Iris pigment epithelial cell (primary cell): ENCODE data around the gene EIF3K.

Experiments
- DNase-seq: peaks from one replicate; pipeline ENCODE4 v3.0.0-alpha.2; 2011; ENCODE audit warnings: low read depth

EIF3K gene

DNA sequence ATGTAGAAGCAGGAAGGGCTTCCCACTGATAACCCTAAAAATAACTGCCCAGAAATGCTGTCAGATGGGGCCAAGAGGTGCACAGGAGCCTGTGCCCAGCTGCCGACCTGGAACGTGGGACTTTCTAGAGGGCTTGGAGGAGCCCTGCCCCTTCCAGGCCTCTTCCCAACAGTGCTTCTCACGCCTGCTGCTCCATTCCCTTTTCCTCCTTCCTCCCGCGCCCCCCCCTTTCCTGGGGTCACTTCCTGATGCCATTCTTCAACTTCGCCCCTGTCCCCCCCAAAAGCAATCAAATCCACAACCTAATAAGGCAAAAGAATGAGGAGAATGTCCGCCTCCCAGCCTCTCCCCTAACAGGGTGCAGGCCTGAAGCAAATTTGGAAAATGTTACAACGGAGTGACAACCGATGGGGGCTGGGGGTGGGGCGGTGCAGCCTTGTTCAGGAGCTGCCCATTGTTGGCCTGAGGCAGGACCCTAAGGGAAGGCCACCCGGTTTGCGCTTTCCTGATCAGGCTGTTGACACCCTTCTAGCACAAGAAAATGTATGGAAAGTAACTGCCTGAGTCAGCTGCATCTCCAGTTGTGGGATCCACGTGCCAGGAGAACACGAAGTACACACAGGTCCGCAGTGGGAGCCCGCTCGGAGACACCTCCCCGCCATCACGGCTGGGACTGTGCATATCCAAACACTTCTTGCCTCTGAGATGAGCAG is 47.1 kb downstream of the EIF3K start:
- no peak for DNase-seq

DNA sequence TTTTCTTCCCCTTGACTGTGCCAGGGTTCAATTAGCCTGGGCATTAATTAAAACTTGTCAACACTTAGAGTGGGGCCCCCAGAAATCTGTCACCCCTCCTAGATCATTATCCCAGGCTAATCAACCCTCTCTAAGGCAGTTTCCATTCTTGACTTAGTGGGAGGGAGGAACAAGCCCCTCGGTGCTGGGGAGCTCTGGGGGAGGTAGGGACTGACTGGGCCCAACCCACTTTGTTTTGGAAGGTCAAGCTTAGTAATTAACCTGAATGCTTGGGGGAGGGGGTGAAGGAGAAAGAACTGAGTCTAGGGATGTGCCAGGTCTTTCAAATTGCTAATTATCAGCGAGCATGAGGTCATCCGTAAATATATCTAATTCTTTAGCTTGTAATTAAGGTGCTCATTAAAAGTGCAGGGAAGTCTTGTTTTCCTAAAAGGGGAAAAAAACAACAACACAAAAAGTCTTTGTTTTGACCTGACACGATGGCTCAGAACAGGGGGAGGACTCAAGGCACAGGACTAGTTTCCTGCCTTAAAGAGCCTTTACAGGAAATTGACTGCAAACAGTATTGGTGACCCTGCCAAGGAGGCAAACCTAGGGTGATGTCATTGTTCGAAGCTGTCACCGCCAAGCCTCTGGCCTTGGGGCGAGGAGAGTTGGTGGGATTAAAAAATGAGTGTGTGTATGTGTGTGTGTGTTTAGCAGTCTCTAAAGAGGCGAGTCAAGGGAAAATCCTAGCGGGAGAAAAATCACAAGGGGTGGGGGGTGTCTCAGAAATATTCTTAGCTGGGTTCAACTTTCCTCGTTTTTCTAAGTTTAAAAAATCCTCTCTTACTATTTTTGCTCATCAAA is 47.9 kb downstream of the EIF3K start:
- peak; percentile 84 for DNase-seq

DNA sequence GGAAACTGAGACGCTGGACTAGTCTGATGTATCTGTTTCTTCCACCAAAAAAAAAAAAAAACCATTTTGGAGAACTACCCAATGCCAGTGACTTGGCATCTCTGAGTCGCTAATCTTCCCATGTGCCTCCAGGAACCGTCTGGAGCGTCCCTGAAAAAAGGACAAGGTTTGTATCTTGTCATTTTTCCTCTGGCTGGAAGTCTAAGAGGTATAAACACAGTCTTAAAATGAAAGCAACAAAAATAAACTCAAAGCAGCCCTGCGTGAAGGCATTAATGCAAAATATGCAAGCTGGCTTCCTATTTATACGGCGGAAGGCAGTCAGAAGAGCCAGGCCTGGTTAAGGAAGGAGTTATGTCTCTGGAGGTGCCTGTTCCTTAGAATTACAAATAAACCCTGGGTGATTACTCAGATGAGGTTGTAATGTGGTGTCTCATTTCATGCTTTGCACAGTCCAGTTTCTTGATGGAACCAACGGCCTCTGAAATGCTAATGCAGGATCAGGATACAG is 48.7 kb downstream of the EIF3K start:
- DNase-seq, result peak; percentile 93

- DNase-seq, result no peak
Observed at GRCh38 chr19:38669552-38669951, 50.6 kb downstream of the EIF3K start.

GRCh38 chr19:38670921-38671398 is 52.0 kb downstream of the EIF3K start:
- DNase-seq, result no peak

- no peak for DNase-seq
Observed at GRCh38 chr19:38671654-38672053, 52.7 kb downstream of the EIF3K start.

- DNase-seq, result no peak
Observed at GRCh38 chr19:38673030-38673429, 54.0 kb downstream of the EIF3K start.

DNA sequence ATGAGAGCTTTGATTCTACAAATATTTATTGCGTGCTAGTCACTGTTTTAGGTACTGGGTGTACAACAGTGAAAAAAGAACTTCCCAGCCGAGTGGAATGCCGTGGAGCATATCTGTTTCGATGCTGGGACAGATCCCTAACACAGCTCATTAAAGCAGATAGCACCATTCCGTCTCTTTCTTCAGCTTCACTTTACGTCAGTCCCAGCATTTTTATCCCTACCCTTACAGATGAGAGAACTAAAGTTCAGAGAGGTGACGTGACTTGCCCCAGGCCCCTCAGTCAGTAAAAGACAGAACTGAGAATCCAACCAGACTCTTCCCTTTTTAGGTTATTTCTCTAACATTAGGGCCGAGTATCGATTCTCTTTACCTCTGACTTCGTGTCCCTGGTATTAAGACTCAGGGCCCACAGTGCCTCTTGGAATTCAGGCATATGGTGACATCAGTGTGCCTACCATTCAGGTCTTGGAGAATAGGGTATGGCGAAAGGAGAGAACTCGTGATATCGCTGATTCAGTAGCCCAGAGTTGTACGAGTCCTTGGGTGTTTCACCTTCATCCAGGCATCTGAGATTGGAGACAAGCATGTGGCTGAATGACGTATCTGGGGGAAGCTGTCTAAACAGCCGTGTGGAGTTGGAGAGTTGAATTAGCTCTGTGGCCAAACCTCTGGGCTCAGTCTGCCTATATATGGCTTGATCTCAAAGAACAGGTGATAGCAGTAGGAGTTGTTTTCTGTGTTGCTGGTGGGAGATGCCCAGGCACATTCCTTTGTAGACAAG is 55.6 kb downstream of the EIF3K start:
- DNase-seq, result no peak

DNA sequence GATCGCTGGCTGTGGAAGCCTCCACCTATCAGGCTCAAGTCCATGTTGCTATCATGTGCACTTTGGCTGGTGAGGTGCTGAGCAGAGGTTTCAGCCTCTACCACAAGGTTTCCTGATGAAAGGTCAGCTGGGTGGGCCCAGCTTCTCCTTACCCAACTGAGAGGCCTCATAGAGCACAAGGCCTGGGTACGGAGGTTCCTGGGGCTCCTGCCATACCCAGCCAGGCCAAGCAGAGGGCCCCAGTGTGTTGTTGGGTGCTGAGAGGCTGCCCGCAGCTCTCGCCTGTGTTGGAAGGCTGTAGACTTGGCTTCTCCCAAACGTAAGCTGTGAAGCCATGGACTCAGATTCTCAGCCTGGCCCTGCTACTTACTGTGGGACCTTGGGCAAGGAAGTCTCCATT is 56.6 kb downstream of the EIF3K start:
- DNase-seq, result no peak

- peak; percentile 74 for DNase-seq
Observed at GRCh38 chr19:38676023-38676877, 57.3 kb downstream of the EIF3K start.

DNA sequence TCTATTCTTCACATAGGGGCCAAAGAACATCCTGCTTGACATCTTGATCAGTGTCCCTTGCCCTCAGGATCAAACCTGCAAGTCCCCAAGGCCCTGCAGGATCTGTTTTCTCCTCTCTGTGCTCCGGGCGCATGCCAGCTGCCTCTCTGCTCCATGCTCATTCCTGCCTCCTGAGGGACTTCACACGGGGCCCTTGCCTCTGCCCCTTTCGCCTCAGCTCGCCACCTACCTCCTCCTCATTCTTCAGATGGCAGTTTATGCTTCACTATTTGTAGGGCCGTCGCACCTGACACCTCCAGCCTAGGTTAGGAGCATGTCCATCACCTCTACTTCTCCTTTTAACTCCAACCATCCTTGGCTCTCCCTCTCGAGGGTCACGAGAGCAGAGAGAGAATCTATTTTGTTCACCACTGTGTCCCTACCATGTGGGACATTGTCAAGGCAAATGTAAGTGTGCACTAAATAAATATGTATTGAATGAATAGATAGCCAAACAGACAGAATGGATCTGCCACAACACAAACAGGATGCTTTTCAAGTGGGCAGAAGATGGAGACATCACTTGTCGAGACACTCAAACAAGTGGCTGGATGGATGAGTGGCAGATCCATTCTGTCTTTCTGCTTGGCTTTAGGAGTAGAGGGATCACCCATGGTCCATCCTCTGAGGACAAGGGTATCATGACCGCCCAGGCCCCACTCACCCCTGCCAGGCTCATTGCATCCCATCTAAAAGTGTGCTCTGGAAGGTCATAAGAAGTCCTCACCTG is 58.1 kb downstream of the EIF3K start:
- no peak for DNase-seq

GRCh38 chr19:38678217-38678890 is 59.4 kb downstream of the EIF3K start:
- no peak for DNase-seq

DNA sequence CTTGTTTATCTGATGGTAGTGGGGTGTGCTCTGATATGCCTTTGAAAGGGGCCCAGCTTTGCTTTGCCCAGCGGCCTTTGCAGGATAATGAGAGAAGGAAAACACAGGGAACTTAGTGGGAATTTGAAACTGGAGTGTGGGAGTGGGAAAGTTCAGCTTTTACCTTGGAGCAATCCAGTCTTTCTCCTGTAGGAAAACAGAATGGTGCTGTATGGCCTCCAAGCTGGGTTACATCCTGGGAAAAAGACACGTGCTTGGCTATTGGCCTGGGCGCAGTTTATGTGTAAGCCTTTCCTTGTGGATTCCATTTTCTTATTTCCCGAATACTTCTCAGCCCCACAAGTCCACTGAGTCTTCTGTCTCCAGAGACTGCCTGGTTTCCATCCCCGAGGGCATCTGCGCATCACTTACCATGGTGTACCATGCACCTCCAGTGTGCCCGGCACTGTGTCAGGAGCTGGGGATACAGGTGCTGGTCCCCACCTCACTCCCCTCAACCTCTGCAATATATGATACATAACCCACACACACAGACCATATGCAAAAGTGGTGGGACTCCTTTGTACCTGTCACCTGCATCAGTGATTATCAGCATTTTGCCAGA is 60.0 kb downstream of the EIF3K start:
- no peak for DNase-seq

GRCh38 chr19:38679839-38680238 is 60.9 kb downstream of the EIF3K start:
- peak; percentile 45 for DNase-seq

DNA sequence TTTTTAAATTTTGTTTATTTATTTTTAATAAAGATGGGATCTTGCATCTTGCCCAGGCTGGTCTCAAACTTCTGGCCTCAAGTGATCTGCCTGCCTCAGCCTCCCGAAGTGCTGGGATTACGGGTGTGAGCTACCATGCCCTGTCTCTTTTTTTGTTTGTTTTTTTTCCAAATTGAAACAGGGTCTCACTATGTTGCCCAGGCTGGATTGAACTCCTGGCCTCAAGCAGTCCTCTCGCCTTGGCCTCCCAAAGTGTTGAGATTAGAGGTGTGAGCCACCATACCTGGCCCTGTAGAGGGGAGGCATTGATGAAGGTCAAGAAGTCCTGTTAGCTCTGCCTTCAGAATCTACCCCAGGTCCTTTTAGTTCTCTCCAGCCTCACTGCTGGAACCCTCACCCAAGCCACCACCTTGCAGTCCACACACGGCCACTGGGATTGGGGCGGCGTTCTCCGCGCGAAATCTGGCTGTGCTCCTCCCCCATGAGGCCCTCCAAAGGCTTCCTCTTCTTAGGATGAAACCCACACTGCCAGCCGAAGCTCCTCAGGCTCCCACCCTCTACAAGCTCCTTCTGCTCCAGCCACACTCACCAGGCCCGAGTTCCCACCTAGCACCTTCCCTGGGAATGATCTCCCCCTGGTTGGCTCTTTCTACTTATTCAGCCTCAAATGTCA is 63.3 kb downstream of the EIF3K start:
- DNase-seq, result no peak

- no peak for DNase-seq
Observed at GRCh38 chr19:38682872-38683392, 63.9 kb downstream of the EIF3K start.

DNA sequence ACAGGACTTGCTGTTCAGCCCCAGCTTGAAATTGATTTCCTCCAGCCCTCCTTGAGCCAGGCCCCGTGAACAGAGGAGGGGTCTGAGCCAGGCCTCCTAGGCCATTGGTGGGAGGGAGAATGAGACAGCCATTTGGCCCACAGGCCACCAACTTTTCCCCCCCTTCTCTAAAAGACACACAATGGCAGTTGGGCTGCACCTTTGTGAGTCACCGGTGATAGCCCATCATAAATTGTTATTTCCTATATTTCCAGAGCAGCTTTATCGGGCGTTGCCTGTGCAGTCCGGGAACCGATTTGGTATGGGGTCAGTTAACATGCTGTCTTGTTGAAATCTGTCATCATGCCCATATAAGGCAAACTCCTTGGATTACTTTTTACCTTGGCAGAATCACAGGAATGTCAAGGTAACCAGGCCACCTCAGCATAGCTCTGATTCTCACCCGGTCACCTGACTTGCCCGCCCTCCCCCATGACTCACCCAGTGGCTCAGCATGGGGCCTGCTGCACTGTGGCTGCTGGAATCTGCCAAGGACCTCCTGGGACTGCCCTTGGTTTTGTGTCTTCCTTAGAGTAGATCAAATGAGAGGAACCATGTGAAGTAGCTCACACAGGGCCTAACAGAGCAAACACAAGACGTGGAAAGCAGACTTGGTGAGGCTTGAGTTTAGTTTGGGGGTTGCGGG is 64.5 kb downstream of the EIF3K start:
- peak; percentile 93 for DNase-seq
